Measurements from ENCODE around the gene FCN2.

FCN2 gene

GRCh38 chr9:134912126-134912840 is 31.7 kb downstream of the FCN2 start:
- no peak for DNase-seq (ENCODE audit: low read depth)

DNA sequence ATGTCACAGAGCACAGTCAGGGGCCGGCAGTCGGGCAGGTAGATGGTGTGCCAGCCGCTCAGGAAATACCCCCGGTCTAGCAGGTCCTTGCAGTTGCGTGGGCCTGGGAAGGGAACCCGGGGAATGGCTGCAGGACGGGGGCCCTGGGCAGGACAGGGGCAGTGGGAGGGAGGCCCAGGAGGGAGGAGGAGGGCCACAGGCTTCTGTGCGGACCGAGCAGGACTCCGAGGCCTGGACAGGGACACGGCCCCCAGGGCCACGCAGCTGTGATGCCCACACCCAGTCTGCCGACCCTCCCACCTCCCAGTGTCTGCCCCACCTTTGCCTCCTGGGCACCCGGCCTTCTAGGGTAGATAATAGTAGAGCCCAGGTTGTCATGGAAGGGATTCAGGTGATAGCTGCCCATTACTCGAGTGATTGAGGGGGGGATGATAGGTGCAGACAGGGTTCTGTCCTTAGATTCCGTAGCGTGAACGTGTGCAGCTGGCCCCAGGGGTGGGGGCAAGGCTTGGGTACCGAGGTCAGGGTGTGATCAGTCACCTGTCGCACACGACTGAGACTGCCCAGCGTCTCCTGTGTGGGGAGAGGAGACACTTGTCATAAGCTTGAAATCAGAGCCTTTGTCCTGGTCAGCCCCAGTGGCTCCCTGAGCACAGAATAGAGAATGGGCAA is 32.6 kb downstream of the FCN2 start:
- no peak for DNase-seq (ENCODE audit: low read depth)

GRCh38 chr9:134913713-134914500 is 33.3 kb downstream of the FCN2 start:
- DNase-seq (ENCODE audit: low read depth): no peak

GRCh38 chr9:134914501-134914834 is 33.9 kb downstream of the FCN2 start:
- DNase-seq (ENCODE audit: low read depth): no peak

DNA sequence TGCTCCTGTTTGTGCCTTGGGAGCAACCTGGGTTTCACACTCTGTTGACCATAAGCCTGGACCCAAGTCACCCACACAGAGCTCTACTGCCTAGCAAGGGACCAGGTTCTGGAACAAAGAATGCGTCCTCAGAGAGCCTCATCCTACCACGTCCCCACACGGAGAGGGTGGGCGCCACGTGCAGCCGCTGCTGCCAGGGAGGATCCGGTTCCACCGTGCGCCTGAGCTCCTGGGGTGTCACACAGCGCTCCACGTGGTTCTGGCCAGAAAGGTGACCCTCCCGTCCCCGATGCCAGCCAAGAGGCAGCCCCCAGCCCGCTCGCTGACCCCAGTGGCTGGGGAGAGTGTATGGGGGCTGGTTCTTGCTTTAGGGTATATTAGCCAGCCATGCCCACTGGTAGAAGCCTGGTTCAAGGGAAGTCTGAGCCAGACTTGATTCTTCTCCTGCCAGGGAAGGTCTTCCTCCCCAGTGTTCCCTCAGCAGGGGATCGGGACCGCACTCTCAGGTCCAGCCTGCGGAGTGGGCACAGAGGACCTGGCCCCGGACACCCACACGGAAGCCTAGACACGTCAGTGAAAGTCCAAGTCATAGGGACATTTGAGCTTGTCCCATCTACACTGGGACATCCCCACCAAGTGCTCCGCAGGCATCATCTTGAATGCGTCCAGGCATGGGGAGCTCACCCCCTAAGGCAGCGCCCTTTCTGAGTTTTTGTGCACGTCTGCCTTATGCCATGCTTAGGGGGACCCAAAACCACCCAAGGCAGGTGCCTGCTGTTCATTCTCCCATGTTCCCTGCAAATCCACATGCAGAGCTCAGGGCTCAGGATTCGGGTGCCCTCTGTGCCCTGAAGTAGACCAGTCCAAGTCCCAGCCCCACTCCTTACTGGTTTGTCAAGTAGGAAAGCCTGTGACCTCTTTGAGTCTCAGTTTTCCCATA is 34.7 kb downstream of the FCN2 start:
- no peak for DNase-seq (ENCODE audit: low read depth)

- no peak for DNase-seq (ENCODE audit: low read depth)
Observed at GRCh38 chr9:134916161-134916665, 35.6 kb downstream of the FCN2 start.

DNA sequence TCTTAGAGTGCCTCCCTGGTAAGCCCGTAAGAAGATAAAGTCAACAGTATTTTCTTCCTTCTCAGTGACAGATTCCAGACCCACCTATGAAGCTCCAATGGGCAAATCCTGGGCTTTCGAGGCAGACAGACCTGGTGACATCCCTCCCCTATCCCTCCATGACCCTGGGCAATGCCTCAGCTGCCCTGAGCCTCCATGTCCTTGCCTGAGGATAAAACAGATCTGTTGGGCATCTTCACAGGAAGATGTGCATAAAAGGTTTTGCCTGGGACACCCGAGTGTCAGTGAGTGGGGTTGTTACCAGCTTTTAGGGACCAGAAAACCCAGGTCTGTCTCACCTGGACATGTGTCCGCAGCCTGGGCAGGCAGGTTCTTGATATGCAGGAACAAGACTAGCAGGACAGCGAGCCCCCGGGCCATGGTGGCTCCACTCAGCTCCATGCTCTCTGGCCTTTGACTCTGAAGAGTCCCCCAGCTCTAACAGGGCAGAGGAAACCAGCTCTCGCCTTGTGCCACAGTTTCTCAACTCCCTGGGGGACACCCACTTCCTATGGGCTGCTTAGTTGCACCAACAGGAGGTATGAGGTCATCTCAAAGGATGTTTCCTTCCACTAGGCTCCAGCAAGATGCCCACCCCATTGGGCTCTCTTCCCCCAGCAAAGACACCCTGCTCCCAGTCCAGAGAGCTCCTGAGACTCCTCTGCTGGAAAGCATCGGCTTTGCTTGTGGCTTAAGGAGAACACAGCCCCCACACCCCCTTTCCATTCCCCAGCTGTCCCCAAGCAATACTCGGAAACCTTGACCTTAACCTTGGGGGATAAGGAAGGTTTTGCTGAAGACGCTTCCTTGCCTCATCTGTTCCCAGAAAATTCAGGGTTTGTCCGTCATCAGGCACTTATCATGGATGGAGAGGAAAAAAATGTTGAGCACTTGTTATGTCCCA is 37.1 kb downstream of the FCN2 start, which contains the start of gene FCN1:
TSS of gene FCN1 (minus strand) at position 482 of the 943 bp plus-strand sequence. CDS start at position 441, 41 bp downstream.
- no peak for DNase-seq (ENCODE audit: low read depth)

DNA sequence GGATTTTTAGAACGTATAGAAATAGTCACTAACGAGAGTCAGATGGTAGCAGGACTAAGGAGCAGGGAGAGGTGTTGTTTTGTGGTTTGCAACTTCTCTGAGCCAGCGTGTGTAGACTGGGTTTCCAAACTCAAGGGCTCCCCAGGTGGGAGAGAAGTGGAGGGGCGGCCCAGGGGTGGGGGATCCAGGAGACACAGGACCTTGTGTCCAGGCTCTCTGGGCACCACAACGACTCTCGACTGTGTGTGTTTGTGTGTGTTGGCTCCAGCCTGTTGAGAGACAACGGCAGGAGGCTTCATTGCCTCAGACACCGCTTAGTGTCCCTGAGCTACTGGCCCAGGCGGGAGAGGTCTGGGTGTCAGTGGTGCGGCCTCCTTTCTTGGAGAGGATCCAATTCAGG is 38.0 kb downstream of the FCN2 start:
- no peak for DNase-seq (ENCODE audit: low read depth)

- no peak for DNase-seq (ENCODE audit: low read depth)
Observed at GRCh38 chr9:134919303-134919702, 38.7 kb downstream of the FCN2 start.

DNA sequence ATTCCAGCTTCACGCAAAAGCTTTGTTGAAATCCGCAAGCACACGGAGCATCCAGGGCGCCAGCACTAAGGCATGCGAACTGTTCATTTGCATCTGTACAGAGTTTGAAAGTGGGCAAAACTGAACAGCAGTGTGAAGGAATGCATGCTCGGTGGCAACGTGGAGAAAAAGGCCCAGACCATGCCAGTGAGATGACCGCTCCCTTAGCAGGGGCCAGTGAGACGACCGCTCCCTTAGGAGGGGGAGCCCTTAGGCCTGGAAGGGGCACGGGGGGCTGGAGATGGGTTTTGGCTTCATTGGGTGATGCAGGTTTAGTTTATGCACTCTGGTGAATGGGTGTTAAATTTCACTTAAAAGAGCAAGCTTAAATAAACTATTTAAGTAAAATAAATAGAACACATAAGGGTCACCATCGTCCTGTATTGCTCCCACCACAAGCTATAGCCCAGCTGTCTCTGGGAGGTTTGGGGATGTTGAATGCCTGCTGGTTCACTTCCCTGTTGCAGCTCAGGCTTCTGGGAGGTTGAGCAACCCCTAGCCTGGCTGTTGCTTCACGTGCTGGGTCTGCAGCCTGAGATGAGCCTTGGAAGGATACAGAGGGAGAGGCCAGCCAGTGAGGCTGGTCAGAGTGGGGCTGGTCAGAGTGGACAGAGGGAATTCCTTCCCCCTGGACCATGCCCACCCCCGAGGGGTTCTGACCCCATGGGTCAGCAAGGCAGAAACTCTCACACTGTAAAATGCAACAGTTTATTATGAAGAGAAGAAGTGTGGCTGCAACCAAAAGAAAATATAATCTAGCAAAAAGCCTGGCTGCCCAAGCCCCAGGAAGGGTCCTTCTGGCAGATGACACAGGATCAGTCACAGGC is 41.7 kb downstream of the FCN2 start:
- no peak for DNase-seq (ENCODE audit: low read depth)

DNA sequence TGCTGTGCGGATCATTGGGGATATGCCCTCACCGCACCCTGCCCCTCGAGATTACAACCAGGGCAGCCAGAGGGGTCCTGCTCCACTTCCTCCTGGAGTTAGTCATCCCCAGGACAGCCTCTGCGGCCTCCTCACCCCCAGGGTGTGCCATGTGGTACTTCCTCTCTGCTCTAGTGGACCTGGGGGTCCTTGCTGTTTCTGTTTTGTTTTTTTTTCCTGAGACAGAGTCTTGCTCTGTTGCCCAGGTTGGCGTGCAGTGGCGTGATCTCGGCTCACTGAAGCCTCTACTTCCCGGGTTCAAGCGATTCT is 42.3 kb downstream of the FCN2 start:
- DNase-seq (ENCODE audit: low read depth): no peak

- DNase-seq (ENCODE audit: low read depth): no peak
Observed at GRCh38 chr9:134923466-134923865, 42.9 kb downstream of the FCN2 start.

- DNase-seq (ENCODE audit: low read depth): no peak
Observed at GRCh38 chr9:134925011-134925511, 44.5 kb downstream of the FCN2 start.

- no peak for DNase-seq (ENCODE audit: low read depth)
Observed at GRCh38 chr9:134928436-134929192, 48.0 kb downstream of the FCN2 start.

GRCh38 chr9:134929193-134930158 is 48.9 kb downstream of the FCN2 start:
- DNase-seq (ENCODE audit: low read depth): no peak

- no peak for DNase-seq (ENCODE audit: low read depth)
Observed at GRCh38 chr9:134930398-134930797, 49.8 kb downstream of the FCN2 start.

- DNase-seq (ENCODE audit: low read depth): no peak
Observed at GRCh38 chr9:134932171-134932570, 51.6 kb downstream of the FCN2 start.

DNA sequence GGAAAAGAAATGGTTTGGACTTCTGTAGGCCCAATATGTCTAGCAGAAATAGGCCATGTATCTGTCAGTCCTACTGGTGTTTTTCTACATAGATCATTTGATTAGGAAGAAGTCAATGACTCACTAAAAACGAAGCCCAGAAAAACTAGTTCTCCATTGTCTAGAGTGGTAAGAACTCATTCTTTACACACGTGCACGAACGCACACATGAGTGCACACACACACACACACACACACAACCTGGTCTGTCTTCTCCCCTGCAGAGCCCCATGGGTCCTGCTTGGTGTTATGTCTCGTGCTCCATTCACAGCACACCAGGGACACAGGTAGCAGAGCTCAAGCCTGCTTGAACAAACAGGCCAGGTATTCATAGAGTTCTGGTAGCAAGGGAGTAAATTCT is 52.0 kb downstream of the FCN2 start:
- no peak for DNase-seq (ENCODE audit: low read depth)
